Panc1 (cell line): ENCODE measurements around the gene ELOB. TPM values are rescaled to one million over a fixed set of nuclear protein-coding genes. Genes with fewer than 3 reads are reported as not detected.

Experiments used
- ATAC-seq: fragments of 200-7000 bp; cut with Tn5 transposase; 2 replicates; pipeline ENCODE4 v1.9.1; 2020; ENCODE audit warnings: mild to moderate bottlenecking, moderate library complexity
- BruUV-seq: library from RNA; stranded (reverse); fragments of 400-500 nt; replicated peaks from 2 replicates; lab custom pipeline; 2021; lab: Mats Ljungman, UMichigan
- CTCF ChIA-PET: fragments of 300-600 bp; sonication (Branson Sonifier 250); formaldehyde crosslinking; loops from one replicate; lab custom pipeline; 2022; ENCODE audit warnings: antibody characterized with exemption; lab: Charles Lee
- POLR2A ChIA-PET: fragments of 300-600 bp; sonication (Branson Sonifier 250); formaldehyde crosslinking; loops from one replicate; lab custom pipeline; 2022; ENCODE audit warnings: antibody characterized with exemption; lab: Charles Lee
- DNase-seq: peaks from one replicate; pipeline ENCODE4 v3.0.0-alpha.2; 2010; ENCODE audit warnings: low read depth, low spot score
- H3K27ac ChIP-seq: 2 replicates; pipeline ENCODE4 v1.5.1; 2011; ENCODE audit warnings: mild to moderate bottlenecking, low read length, inconsistent platforms
- H3K27me3 ChIP-seq: fragments of 200-500 bp; sonication (Bioruptor generic); 2 replicates; pipeline ENCODE4 v1.6.0; 2014; ENCODE audit warnings: low read length, inconsistent platforms; ENCODE audit not compliant: control insufficient read depth, insufficient read depth
- H3K36me3 ChIP-seq: fragments of 200-500 bp; sonication (Bioruptor generic); 2 replicates; pipeline ENCODE4 v1.5.1; 2014; ENCODE audit warnings: inconsistent platforms, mild to moderate bottlenecking, low read length, moderate library complexity; ENCODE audit not compliant: control insufficient read depth, insufficient read depth
- H3K4me1 ChIP-seq: 2 replicates; pipeline ENCODE4 v1.5.1; 2011; ENCODE audit warnings: inconsistent platforms, mild to moderate bottlenecking, low read length, moderate library complexity; ENCODE audit not compliant: control insufficient read depth, insufficient read depth
- H3K4me3 ChIP-seq, 2 experiments: 2 replicates each; pipeline ENCODE4 v1.5.1; 2011 to 2012; ENCODE audit warnings: low read depth in 2 of 2, low read length in 2 of 2, mild to moderate bottlenecking in 2 of 2, inconsistent platforms in 1 of 2, moderate library complexity in 1 of 2
- H3K9me3 ChIP-seq: fragments of 200-500 bp; sonication (Bioruptor generic); 2 replicates; pipeline ENCODE4 v1.5.1; 2014; ENCODE audit warnings: low read depth, mild to moderate bottlenecking, inconsistent platforms, low read length, moderate library complexity; ENCODE audit not compliant: control insufficient read depth, insufficient read depth
- POLR2AphosphoS5 ChIP-seq: IDR thresholded peaks from 2 replicates; pipeline ENCODE4 v1.6.1; 2012; ENCODE audit warnings: mild to moderate bottlenecking, low read depth, low read length, moderate library complexity
- REST ChIP-seq, 2 experiments: IDR thresholded peaks; 2 replicates each; pipeline ENCODE4 v1.6.1; 2011 to 2012; ENCODE audit warnings: low read depth in 2 of 2, control low read depth in 1 of 2, low read length in 1 of 2, mild to moderate bottlenecking in 1 of 2, moderate library complexity in 1 of 2; ENCODE audit not compliant: insufficient read depth in 1 of 2
- SIN3A ChIP-seq: IDR thresholded peaks from 2 replicates; pipeline ENCODE4 v1.6.1; 2012; ENCODE audit warnings: low read depth, mild to moderate bottlenecking, low read length, moderate library complexity, borderline replicate concordance; ENCODE audit not compliant: insufficient read depth
- TCF7L2 ChIP-seq: IDR thresholded peaks from 2 replicates; pipeline ENCODE4 v1.6.1; 2011; ENCODE audit warnings: mild to moderate bottlenecking, low read depth, low read length, inconsistent platforms
- in situ Hi-C: cut with HindIII; loops from 2 replicates; pipeline ENCODE4 v1.10.0; 2016; ENCODE audit warnings: low sequenced_read_pairs, low pct_unique_long_range_greater_than_20kb
- intact Hi-C: fragments of 100-400 bp; cut with micrococcal nuclease; formaldehyde crosslinking; loops from one replicate; pipeline ENCODE4 v1.10.0; 2022; ENCODE audit not compliant: unreplicated experiment
- total RNA-seq: library from RNA; stranded (reverse); gene quantifications from one replicate; pipeline ENCODE4 v1.2.1, GENCODE V29; 2021; ENCODE audit not compliant: unreplicated experiment
- TF ChIP-seq, protein P1 (sequence below): fragments of 450-650 bp; IDR thresholded peaks from 2 replicates; pipeline ENCODE4 v1.5.1; 2017; ENCODE audit warnings: mild to moderate bottlenecking

The ELOB gene
- total RNA-seq, 1 experiment from 2014 or later = 642 TPM

- intact Hi-C loops = no loop called here
- Histone ChIP-seq H3K9me3 (no peaks in the 10 kb centered on the region), H3K36me3 (no peaks in the 10 kb centered on the region), H3K27me3 (no peaks in the 10 kb centered on the region), H3K27ac (no peak overlapping the region), H3K4me1 (peaks cover 10% of the 10 kb centered on the region; the same call in 1 of the 2 replicates), H3K4me3 (no peak overlapping the region)
- ChIA-PET POLR2A (interaction anchor here (0.8 kb wide), 1 partner anchor 46 kb away, joined by 3 read pairs; no protein-coding TSS in a partner anchor), CTCF (interaction anchor here (0.6 kb wide), 1 partner anchor 253 kb away, joined by 3 read pairs; the partner anchor contains the start of gene CEMP1)
- BruUV-seq = no TSS peak
- TF ChIP-seq SIN3A (no peak), POLR2AphosphoS5 (no peak), TCF7L2 (no peak)
- in situ Hi-C loops = no loop called here
- DNase-seq (no peak), ATAC-seq (no peak)
These were observed 7.4 kb upstream of the ELOB start for GRCh38 chr16:2784358-2785100.

GRCh38 chr16:2783581-2784357, 6.7 kb upstream of the ELOB start:
- DNase-seq = no peak
- CTCF ChIA-PET = no interaction called here
- in situ Hi-C loops (no loop called here), intact Hi-C loops (no loop called here)
- Histone ChIP-seq H3K36me3 (no peaks in the 10 kb centered on the region), H3K4me1 (peaks cover 10% of the 10 kb centered on the region; the same call in 1 of the 2 replicates), H3K27ac (no peak overlapping the region), H3K9me3 (no peaks in the 10 kb centered on the region), H3K27me3 (no peaks in the 10 kb centered on the region), H3K4me3 (no peak overlapping the region)
- TF ChIP-seq REST (IDR thresholded peaks at IDR 0.05; ENCODE audit: insufficient read depth in 1 of 2, low read depth in 2 of 2, low read length in 1 of 2) (no peak), SIN3A (no peak), TCF7L2 (no peak), POLR2AphosphoS5 (no peak)
- TF ChIP-seq, protein P1, sequence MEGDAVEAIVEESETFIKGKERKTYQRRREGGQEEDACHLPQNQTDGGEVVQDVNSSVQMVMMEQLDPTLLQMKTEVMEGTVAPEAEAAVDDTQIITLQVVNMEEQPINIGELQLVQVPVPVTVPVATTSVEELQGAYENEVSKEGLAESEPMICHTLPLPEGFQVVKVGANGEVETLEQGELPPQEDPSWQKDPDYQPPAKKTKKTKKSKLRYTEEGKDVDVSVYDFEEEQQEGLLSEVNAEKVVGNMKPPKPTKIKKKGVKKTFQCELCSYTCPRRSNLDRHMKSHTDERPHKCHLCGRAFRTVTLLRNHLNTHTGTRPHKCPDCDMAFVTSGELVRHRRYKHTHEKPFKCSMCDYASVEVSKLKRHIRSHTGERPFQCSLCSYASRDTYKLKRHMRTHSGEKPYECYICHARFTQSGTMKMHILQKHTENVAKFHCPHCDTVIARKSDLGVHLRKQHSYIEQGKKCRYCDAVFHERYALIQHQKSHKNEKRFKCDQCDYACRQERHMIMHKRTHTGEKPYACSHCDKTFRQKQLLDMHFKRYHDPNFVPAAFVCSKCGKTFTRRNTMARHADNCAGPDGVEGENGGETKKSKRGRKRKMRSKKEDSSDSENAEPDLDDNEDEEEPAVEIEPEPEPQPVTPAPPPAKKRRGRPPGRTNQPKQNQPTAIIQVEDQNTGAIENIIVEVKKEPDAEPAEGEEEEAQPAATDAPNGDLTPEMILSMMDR = no peak
- no TSS peak for BruUV-seq
- POLR2A ChIA-PET = interaction anchor here (0.8 kb wide), 1 partner anchor 45 kb away, joined by 3 read pairs; no protein-coding TSS in a partner anchor
- ATAC-seq = no peak
